GM23338 (cell line): ENCODE results near the gene GOLGA6A.
A peak's percentile ranks its signal among the peaks of the same experiment; 100 is the strongest.
"Not testable (repeated sequence)": the region's sequence is repeated elsewhere in the genome, so short reads cannot be mapped to it uniquely, and the experiment has no call there.

ENCODE experiments used
- EZH2 ChIP-seq: fragments of 200-600 bp; sonication (generic); IDR thresholded peaks from one replicate; pipeline ENCODE4 v1.8.0; 2017; ENCODE audit warnings: antibody characterized with exemption, mild to moderate bottlenecking, low read depth; ENCODE audit not compliant: unreplicated experiment
- TF ChIP-seq, protein P1 (sequence below), 2 experiments: fragments of 200-600 bp in 1 of 2; sonication (generic) in 1 of 2; conservative IDR thresholded peaks; 2 replicates each; pipeline versions ENCODE4 v1.5.1 to v1.6.1; 2016 to 2017; ENCODE audit warnings: antibody characterized with exemption in 2 of 2, low read depth in 2 of 2, mild to moderate bottlenecking in 2 of 2, moderate library complexity in 1 of 2

DNA sequence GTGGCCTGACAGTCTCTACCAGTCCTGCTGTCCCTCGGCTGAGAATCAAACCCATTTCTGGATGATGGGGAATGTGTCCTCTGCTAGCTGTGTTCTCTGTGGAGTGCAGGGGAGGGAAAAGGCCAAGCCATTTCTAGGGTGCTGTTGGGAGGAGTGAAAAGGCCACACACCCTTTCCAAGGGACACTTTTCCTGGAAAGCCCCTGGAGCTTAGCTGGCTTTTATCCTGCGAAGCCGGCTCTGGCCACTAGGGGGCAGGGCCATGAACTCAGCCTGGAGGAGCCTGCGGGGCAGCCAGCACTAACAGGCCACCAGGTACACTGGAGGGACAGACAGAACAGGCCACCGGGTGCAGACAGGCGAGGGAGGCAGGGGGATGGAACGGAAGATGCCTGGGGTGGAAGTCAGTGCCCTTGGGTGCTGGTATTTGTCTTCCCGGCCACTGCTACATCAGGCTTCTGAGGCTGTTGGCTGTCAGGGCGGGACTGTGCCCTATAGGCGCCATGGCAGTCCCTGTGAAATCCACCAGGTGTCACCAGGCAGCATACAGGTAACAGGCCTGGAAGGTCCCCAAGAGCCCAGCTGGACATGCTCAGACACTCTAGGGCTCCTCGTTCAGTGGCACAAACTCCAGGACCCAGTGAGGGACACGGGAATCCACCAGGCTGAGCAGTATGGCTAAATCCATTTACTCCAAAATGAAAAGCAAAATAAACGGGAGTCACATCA lies 16.5 kb downstream of the GOLGA6A start:
- TF ChIP-seq EZH2 = not testable (repeated sequence)
- TF ChIP-seq, protein P1, sequence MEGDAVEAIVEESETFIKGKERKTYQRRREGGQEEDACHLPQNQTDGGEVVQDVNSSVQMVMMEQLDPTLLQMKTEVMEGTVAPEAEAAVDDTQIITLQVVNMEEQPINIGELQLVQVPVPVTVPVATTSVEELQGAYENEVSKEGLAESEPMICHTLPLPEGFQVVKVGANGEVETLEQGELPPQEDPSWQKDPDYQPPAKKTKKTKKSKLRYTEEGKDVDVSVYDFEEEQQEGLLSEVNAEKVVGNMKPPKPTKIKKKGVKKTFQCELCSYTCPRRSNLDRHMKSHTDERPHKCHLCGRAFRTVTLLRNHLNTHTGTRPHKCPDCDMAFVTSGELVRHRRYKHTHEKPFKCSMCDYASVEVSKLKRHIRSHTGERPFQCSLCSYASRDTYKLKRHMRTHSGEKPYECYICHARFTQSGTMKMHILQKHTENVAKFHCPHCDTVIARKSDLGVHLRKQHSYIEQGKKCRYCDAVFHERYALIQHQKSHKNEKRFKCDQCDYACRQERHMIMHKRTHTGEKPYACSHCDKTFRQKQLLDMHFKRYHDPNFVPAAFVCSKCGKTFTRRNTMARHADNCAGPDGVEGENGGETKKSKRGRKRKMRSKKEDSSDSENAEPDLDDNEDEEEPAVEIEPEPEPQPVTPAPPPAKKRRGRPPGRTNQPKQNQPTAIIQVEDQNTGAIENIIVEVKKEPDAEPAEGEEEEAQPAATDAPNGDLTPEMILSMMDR (conservative IDR thresholded peaks at IDR 0.05; ENCODE audit: low read depth in 2 of 2) = peak; percentile 25 to 48; a peak in 2 of 4 replicates
